DND-41 (cell line): ENCODE results near the gene SLC25A27.

Experiments used
- CTCF ChIP-seq: IDR thresholded peaks from 2 replicates; pipeline ENCODE4 v1.5.1; 2012; ENCODE audit warnings: borderline replicate concordance, low read length, moderate library complexity, mild to moderate bottlenecking; ENCODE audit not compliant: poor library complexity, severe bottlenecking; ENCODE audit errors: extremely low read depth
- EZH2 ChIP-seq: IDR thresholded peaks from 3 replicates; pipeline ENCODE4 v1.6.1; 2012; ENCODE audit warnings: borderline replicate concordance, low read depth, mild to moderate bottlenecking, moderate library complexity, low read length, inconsistent platforms; ENCODE audit not compliant: severe bottlenecking

- TF ChIP-seq CTCF: no peak
- TF ChIP-seq EZH2: no peak
These were observed 7.5 kb upstream of the SLC25A27 start for GRCh38 chr6:46645265-46645664.
